ENCODE measurements around the gene SKP1. TPM values are rescaled to one million over a fixed set of nuclear protein-coding genes. Genes with fewer than 3 reads are reported as not detected.

Gene SKP1
- total and polyA plus RNA-seq, 10 of the 15 experiments (the other 5 are each of a cell fraction or from before 2014, with no cell fraction given), result 100 to 1,686 (median 519) TPM

DNA sequence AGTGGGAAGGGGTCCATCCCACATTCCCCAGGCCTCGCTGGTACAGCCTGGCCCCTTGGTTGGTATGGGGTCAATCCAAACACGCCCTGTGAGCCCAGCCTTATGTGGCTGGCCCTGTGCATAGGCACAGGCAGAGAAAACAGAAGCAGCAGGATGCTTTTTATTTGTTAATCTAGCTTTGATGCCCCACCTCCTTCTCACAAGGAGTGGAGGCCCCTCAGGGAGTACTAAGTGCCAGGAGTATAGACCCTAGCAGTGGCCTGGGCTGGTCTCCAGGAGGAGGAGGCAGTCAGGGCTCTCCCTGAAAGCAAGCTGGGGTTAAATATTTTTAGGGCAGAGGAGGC is 76.8 kb downstream of the SKP1 start:
- Histone ChIP-seq H3K9ac (ENCODE audit: control insufficient read depth, insufficient read depth, low read length) (peak overlapping the region; percentile 69), H3K27ac (ENCODE audit: control insufficient read depth, insufficient read depth) (peak overlapping the region; percentile 95), H3K4me1 (ENCODE audit: control insufficient read depth, insufficient read depth, low read length) (peaks cover 58% of the 10 kb centered on the region), H3K36me3 (ENCODE audit: control insufficient read depth in 2 of 2, insufficient read depth in 2 of 2, low read length in 1 of 2) (no peaks in the 10 kb centered on the region), H3K27me3 (replicated peaks in 1 of 2; ENCODE audit: control insufficient read depth in 2 of 2, insufficient read depth in 2 of 2, low read length in 1 of 2) (no peaks in the 10 kb centered on the region), H3K9me3 (replicated peaks; ENCODE audit: control insufficient read depth, insufficient read depth, low read length) (no peaks in the 10 kb centered on the region), H4K20me1 (ENCODE audit: control insufficient read depth, insufficient read depth) (peaks cover 2% of the 10 kb centered on the region; the same call in 1 of the 2 replicates), H3K4me3 (peak overlapping the region; percentile 3; the same call in 1 of the 2 replicates), H2AFZ (ENCODE audit: control insufficient read depth, low read depth, low read length) (peak overlapping the region; percentile 15; the same call in 1 of the 2 replicates), H3K79me2 (ENCODE audit: control insufficient read depth, insufficient read depth, low read length) (peaks cover 3% of the 10 kb centered on the region; the same call in 1 of the 2 replicates), H3K4me2 (ENCODE audit: control insufficient read depth, insufficient read depth) (peak overlapping the region; percentile 89)
- TSS peak; percentile 84 for BruUV-seq (replicated peaks)
- ChIA-PET POLR2A (interaction anchor here (0.6 to 11.2 kb wide), 11 partner anchors 8 to 441 kb away, joined by 3 to 81 read pairs (median 5); partner anchors contain the start of genes SKP1 and VDAC1), CTCF (interaction anchor here (0.6 to 6.6 kb wide), 22 partner anchors 8 to 190 kb away, joined by 3 to 112 read pairs (median 6); partner anchors contain the start of genes TCF7 and VDAC1), RAD21 (ENCODE audit: unreplicated experiment) (interaction anchor here (0.6 to 4.4 kb wide), 18 partner anchors 10 to 446 kb away, joined by 3 to 30 read pairs (median 4); partner anchors contain the start of gene UBE2B), SMC1A (ENCODE audit: uncharacterized antibody, unreplicated experiment) (interaction anchor here (0.8 to 8.4 kb wide), 13 partner anchors 10 to 78 kb away, joined by 3 to 177 read pairs (median 8); partner anchors contain the start of gene TCF7)
- 0% methylated on average over 2 of the region's 2 CpGs for WGBS (ENCODE audit: insufficient coverage, insufficient replicate concordance, low lambda C conversion rate, missing lambda C conversion rate)
- FAIRE-seq, result no peak
- DNase-seq (ENCODE audit: low read depth, low spot score), result no peak
- no peak for ATAC-seq
- TF ChIP-seq, protein P1, sequence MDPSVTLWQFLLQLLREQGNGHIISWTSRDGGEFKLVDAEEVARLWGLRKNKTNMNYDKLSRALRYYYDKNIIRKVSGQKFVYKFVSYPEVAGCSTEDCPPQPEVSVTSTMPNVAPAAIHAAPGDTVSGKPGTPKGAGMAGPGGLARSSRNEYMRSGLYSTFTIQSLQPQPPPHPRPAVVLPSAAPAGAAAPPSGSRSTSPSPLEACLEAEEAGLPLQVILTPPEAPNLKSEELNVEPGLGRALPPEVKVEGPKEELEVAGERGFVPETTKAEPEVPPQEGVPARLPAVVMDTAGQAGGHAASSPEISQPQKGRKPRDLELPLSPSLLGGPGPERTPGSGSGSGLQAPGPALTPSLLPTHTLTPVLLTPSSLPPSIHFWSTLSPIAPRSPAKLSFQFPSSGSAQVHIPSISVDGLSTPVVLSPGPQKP (IDR thresholded peaks at IDR 0.05; ENCODE audit: low read depth, low read length), result no peak
- TF ChIP-seq ASH2L (IDR thresholded peaks at IDR 0.05; ENCODE audit: borderline replicate concordance, low read depth), result no peak
- no peak for TF ChIP-seq MYC (IDR thresholded peaks at IDR 0.05; ENCODE audit: insufficient read depth, insufficient read length, insufficient replicate concordance, low read length, severe bottlenecking)
- 0 out of 2 replicates have a peak, but pooled peaks have one; percentile 20 for TF ChIP-seq POLR2AphosphoS5 (IDR thresholded peaks at IDR 0.05; ENCODE audit: low read length)
- TF ChIP-seq SMC3 (IDR thresholded peaks at IDR 0.05; ENCODE audit: borderline replicate concordance, low read length), result peak; percentile 15; the same call in 1 of the 2 replicates
- in situ Hi-C loops (cut with MboI), result loop anchor here (5.0 kb wide), 2 partner anchors 37 to 58 kb away; no protein-coding TSS in a partner anchor
- intact Hi-C loops (cut with micrococcal nuclease; ENCODE audit: unreplicated experiment), result loop anchor here (1.0 kb wide), 3 partner anchors 29 to 61 kb away; no protein-coding TSS in a partner anchor

Data from GM12878 (cell line).